SK-N-SH treated with all-trans-retinoic acid at 6 μM for 48 hours (cell line): ENCODE results near the gene TMBIM1.

ENCODE experiments used
- ATAC-seq: fragments of 200-7000 bp; cut with Tn5 transposase; 3 replicates; pipeline ENCODE4 v1.9.1; 2020; ENCODE audit warnings: mild to moderate bottlenecking, moderate library complexity
- ARNTL ChIP-seq: fragments of 450-650 bp; formaldehyde crosslinking; IDR thresholded peaks from 2 replicates; pipeline ENCODE4 v1.5.0; 2020; ENCODE audit warnings: low read depth, mild to moderate bottlenecking, moderate library complexity, borderline replicate concordance
- BACH2 ChIP-seq: fragments of 250-450 bp; sonication (Bioruptor Pico); IDR thresholded peaks from 2 replicates; pipeline ENCODE4 v1.9.0; 2021; ENCODE audit warnings: mild to moderate bottlenecking, borderline replicate concordance
- CSDC2 ChIP-seq: fragments of 250-450 bp; sonication (Bioruptor Pico); IDR thresholded peaks from 2 replicates; pipeline ENCODE4 v1.5.0; 2020; ENCODE audit warnings: mild to moderate bottlenecking, moderate library complexity
- ESRRG ChIP-seq: fragments of 250-450 bp; sonication (Bioruptor Pico); IDR thresholded peaks from 2 replicates; pipeline ENCODE4 v1.6.1; 2021; ENCODE audit warnings: mild to moderate bottlenecking
- GLIS3 ChIP-seq: fragments of 250-450 bp; sonication (Bioruptor Pico); IDR thresholded peaks from 2 replicates; pipeline ENCODE4 v1.5.0; 2020; ENCODE audit warnings: mild to moderate bottlenecking, moderate library complexity
- ISL1 ChIP-seq: fragments of 250-450 bp; sonication (Bioruptor Pico); IDR thresholded peaks from 2 replicates; pipeline ENCODE4 v2.1.2; 2022; ENCODE audit warnings: mild to moderate bottlenecking, moderate library complexity
- OSR1 ChIP-seq: fragments of 250-450 bp; sonication (Bioruptor Pico); IDR thresholded peaks from 2 replicates; pipeline ENCODE4 v1.8.0; 2022; ENCODE audit warnings: moderate library complexity, mild to moderate bottlenecking, inconsistent platforms
- PPARA ChIP-seq: fragments of 250-450 bp; sonication (Bioruptor Pico); IDR thresholded peaks from 2 replicates; pipeline ENCODE4 v1.5.0; 2020; ENCODE audit warnings: mild to moderate bottlenecking, borderline replicate concordance
- RARB ChIP-seq: fragments of 250-450 bp; sonication (Bioruptor Pico); IDR thresholded peaks from 2 replicates; pipeline ENCODE4 v1.8.0; 2021; ENCODE audit warnings: mild to moderate bottlenecking, moderate library complexity
- SNAI2 ChIP-seq: fragments of 250-450 bp; sonication (Bioruptor Pico); IDR thresholded peaks from 2 replicates; pipeline ENCODE4 v1.5.0; 2020; ENCODE audit warnings: mild to moderate bottlenecking, moderate library complexity
- TCF4 ChIP-seq: fragments of 250-450 bp; sonication (Bioruptor Pico); IDR thresholded peaks from 2 replicates; pipeline ENCODE4 v1.8.0; 2021; ENCODE audit warnings: mild to moderate bottlenecking, moderate library complexity, borderline replicate concordance
- TOX ChIP-seq: fragments of 250-450 bp; sonication (Bioruptor Pico); IDR thresholded peaks from 2 replicates; pipeline ENCODE4 v1.8.0; 2021; ENCODE audit warnings: mild to moderate bottlenecking, moderate library complexity, borderline replicate concordance
- ZC3H10 ChIP-seq: fragments of 250-450 bp; sonication (Bioruptor Pico); IDR thresholded peaks from 2 replicates; pipeline ENCODE4 v1.5.1; 2021; ENCODE audit warnings: mild to moderate bottlenecking, moderate library complexity
- ZFP3 ChIP-seq: fragments of 250-450 bp; sonication (Bioruptor Pico); IDR thresholded peaks from 2 replicates; pipeline ENCODE4 v1.5.0; 2020; ENCODE audit warnings: mild to moderate bottlenecking, moderate library complexity
- ZFP30 ChIP-seq: fragments of 450-650 bp; formaldehyde crosslinking; IDR thresholded peaks from 2 replicates; pipeline ENCODE4 v1.5.0; 2022; ENCODE audit warnings: mild to moderate bottlenecking, moderate library complexity
- ZNF565 ChIP-seq: fragments of 450-650 bp; formaldehyde crosslinking; conservative IDR thresholded peaks from 2 replicates; pipeline ENCODE4 v1.5.0; 2020; ENCODE audit warnings: low read depth, mild to moderate bottlenecking, moderate library complexity
- ZNF70 ChIP-seq: fragments of 450-650 bp; formaldehyde crosslinking; IDR thresholded peaks from 2 replicates; pipeline ENCODE4 v1.5.0; 2020; ENCODE audit warnings: mild to moderate bottlenecking, moderate library complexity
- TF ChIP-seq, protein P1 (sequence below): fragments of 250-450 bp; sonication (Bioruptor Pico); IDR thresholded peaks from 2 replicates; pipeline ENCODE4 v1.8.0; 2021; ENCODE audit warnings: low read depth, mild to moderate bottlenecking, moderate library complexity, borderline replicate concordance
- TF ChIP-seq, protein P2 (sequence below): fragments of 250-450 bp; sonication (Bioruptor Pico); IDR thresholded peaks from 2 replicates; pipeline ENCODE4 v1.5.1; 2021; ENCODE audit warnings: mild to moderate bottlenecking, moderate library complexity
- TF ChIP-seq, protein P3 (sequence below): fragments of 250-450 bp; sonication (Bioruptor Pico); IDR thresholded peaks from 2 replicates; pipeline ENCODE4 v1.8.0; 2020; ENCODE audit warnings: mild to moderate bottlenecking, moderate library complexity, borderline replicate concordance
- TF ChIP-seq, protein P4 (sequence below): fragments of 250-450 bp; sonication (Bioruptor Pico); IDR thresholded peaks from 2 replicates; pipeline ENCODE4 v1.5.0; 2020; ENCODE audit warnings: mild to moderate bottlenecking, moderate library complexity

TMBIM1 gene

DNA sequence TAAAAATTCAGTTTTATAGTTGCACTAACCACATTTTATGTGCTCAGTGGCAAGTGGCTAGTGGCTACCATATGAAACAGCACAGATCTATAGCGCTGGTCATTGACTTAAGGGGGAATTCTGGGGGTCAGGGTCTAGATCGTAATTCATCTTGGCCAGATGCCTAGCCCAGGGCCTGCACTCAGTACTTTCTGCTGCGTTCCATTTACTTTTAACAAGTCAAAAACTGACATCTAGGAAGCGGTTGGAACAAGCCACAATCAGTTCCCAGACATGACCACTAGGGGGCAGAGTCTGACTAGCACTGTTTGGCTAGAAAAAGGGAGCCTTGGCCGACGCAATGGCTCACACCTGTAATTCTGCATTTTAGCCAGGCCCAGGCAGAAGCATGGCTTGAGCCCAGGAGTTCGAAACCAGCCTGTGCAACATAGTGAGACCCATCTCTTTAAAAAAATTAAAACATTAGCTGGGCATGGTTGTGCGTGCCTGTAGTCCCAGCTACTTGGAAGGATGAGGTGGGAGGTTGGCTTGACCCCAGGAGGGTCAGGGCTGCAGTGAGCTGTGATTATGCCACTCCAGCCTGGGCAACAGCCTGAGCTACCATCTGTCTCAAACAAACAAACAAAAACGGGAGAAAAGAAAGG lies 9.0 kb upstream of the TMBIM1 start:
- TF ChIP-seq ESRRG (no peak), ZNF70 (CRISPR knock-in tag) (no peak), ISL1 (no peak), GLIS3 (CRISPR knock-in tag) (no peak), TCF4 (CRISPR knock-in tag) (no peak), CSDC2 (CRISPR knock-in tag) (no peak), RARB (CRISPR knock-in tag) (no peak), ZC3H10 (no peak), ARNTL (CRISPR knock-in tag) (no peak), OSR1 (CRISPR knock-in tag) (no peak), SNAI2 (no peak)
- TF ChIP-seq, protein P1, sequence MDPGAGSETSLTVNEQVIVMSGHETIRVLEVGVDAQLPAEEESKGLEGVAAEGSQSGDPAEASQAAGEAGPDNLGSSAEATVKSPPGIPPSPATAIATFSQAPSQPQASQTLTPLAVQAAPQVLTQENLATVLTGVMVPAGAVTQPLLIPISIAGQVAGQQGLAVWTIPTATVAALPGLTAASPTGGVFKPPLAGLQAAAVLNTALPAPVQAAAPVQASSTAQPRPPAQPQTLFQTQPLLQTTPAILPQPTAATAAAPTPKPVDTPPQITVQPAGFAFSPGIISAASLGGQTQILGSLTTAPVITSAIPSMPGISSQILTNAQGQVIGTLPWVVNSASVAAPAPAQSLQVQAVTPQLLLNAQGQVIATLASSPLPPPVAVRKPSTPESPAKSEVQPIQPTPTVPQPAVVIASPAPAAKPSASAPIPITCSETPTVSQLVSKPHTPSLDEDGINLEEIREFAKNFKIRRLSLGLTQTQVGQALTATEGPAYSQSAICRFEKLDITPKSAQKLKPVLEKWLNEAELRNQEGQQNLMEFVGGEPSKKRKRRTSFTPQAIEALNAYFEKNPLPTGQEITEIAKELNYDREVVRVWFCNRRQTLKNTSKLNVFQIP (CRISPR knock-in tag): no peak
- peak; percentile 90 for ATAC-seq

DNA sequence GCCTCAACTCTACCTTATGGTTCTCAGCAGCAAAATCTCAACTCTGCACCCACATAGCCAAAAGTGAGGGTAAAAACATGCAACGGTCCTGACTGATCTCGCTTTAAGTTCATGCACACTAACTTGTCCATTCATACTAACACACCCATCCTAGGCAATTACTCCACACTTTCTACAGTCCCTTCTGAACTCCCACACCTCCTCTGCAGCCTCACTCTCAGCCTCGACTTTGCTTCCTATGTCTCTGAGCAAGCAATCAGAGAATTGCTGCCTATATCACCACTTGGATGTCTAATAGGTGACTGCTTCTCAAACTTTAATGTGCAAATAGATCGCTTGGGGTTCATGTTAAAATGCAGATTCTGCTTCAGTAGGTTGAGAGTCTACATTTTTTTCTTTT lies 7.8 kb upstream of the TMBIM1 start:
- ATAC-seq: no peak
- TF ChIP-seq ARNTL (CRISPR knock-in tag): no peak
- no peak for TF ChIP-seq TOX (CRISPR knock-in tag)
- TF ChIP-seq OSR1 (CRISPR knock-in tag): no peak
- TF ChIP-seq, protein P2, sequence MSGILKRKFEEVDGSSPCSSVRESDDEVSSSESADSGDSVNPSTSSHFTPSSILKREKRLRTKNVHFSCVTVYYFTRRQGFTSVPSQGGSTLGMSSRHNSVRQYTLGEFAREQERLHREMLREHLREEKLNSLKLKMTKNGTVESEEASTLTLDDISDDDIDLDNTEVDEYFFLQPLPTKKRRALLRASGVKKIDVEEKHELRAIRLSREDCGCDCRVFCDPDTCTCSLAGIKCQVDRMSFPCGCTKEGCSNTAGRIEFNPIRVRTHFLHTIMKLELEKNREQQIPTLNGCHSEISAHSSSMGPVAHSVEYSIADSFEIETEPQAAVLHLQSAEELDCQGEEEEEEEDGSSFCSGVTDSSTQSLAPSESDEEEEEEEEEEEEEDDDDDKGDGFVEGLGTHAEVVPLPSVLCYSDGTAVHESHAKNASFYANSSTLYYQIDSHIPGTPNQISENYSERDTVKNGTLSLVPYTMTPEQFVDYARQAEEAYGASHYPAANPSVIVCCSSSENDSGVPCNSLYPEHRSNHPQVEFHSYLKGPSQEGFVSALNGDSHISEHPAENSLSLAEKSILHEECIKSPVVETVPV (CRISPR knock-in tag): no peak
- TF ChIP-seq, all 23 proteins: peak for 0

DNA sequence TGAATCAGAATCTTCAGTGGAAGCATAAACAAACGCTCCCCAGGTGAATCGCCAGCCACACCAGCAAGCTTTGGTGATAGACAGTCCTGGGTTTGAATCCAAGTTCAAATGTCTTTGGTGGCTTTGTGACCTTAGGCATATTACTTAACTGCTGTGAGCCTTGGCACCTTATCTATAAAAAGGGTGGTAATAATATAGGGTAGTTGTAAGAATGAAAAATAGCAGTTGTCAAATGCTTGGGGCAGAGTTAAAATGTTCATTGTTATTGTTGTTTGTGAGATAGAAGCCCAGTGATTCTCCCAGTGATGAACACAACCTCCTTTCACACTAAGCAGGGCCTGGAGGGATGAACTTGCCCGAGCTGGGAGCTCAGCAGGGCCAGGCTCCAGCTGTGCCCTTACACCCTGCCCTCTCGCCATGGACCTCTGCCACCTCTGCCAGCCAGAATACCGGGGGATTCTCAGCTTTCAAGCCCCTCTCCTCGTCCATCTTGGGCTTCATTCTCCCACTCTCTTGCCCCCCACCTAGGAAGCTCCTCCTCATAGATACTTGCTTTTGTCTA lies 6.1 kb upstream of the TMBIM1 start:
- no peak for ATAC-seq
- no peak for TF ChIP-seq ESRRG
- TF ChIP-seq ZFP3 (CRISPR knock-in tag): no peak
- no peak for TF ChIP-seq ARNTL (CRISPR knock-in tag)
- TF ChIP-seq ZFP30 (CRISPR knock-in tag): no peak

DNA sequence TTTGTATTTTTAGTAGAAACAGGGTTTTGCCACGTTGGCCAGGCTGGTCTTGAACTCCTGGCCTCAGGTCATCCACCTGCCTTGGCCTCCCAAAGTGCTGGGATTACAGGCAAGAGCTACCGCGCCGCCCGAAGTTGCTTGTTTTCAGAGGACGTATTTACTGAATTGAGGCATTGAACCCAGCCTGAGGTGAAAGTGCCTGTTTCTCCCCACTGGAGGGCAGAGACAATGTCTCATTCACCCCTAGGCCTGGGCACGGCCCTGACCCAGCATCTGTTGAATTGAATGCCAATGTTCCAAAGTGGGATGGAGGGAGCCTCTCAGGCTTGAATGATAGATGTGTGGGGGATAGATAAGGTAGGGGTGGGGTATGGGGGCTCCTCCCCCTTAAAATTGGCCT lies 4.5 kb upstream of the TMBIM1 start:
- TF ChIP-seq ZNF70 (CRISPR knock-in tag) (no peak), OSR1 (CRISPR knock-in tag) (no peak), TOX (CRISPR knock-in tag) (no peak), PPARA (CRISPR knock-in tag) (no peak), GLIS3 (CRISPR knock-in tag) (no peak), ZNF565 (CRISPR knock-in tag) (no peak), TCF4 (CRISPR knock-in tag) (no peak), SNAI2 (no peak), BACH2 (CRISPR knock-in tag) (no peak), ZFP3 (CRISPR knock-in tag) (no peak), RARB (CRISPR knock-in tag) (no peak), CSDC2 (CRISPR knock-in tag) (no peak), ESRRG (no peak), ZC3H10 (no peak)
- TF ChIP-seq, protein P3, sequence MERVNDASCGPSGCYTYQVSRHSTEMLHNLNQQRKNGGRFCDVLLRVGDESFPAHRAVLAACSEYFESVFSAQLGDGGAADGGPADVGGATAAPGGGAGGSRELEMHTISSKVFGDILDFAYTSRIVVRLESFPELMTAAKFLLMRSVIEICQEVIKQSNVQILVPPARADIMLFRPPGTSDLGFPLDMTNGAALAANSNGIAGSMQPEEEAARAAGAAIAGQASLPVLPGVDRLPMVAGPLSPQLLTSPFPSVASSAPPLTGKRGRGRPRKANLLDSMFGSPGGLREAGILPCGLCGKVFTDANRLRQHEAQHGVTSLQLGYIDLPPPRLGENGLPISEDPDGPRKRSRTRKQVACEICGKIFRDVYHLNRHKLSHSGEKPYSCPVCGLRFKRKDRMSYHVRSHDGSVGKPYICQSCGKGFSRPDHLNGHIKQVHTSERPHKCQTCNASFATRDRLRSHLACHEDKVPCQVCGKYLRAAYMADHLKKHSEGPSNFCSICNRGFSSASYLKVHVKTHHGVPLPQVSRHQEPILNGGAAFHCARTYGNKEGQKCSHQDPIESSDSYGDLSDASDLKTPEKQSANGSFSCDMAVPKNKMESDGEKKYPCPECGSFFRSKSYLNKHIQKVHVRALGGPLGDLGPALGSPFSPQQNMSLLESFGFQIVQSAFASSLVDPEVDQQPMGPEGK (CRISPR knock-in tag): no peak
- TF ChIP-seq, protein P2 (CRISPR knock-in tag): no peak
- TF ChIP-seq, protein P4, sequence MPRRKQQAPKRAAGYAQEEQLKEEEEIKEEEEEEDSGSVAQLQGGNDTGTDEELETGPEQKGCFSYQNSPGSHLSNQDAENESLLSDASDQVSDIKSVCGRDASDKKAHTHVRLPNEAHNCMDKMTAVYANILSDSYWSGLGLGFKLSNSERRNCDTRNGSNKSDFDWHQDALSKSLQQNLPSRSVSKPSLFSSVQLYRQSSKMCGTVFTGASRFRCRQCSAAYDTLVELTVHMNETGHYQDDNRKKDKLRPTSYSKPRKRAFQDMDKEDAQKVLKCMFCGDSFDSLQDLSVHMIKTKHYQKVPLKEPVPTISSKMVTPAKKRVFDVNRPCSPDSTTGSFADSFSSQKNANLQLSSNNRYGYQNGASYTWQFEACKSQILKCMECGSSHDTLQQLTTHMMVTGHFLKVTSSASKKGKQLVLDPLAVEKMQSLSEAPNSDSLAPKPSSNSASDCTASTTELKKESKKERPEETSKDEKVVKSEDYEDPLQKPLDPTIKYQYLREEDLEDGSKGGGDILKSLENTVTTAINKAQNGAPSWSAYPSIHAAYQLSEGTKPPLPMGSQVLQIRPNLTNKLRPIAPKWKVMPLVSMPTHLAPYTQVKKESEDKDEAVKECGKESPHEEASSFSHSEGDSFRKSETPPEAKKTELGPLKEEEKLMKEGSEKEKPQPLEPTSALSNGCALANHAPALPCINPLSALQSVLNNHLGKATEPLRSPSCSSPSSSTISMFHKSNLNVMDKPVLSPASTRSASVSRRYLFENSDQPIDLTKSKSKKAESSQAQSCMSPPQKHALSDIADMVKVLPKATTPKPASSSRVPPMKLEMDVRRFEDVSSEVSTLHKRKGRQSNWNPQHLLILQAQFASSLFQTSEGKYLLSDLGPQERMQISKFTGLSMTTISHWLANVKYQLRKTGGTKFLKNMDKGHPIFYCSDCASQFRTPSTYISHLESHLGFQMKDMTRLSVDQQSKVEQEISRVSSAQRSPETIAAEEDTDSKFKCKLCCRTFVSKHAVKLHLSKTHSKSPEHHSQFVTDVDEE (CRISPR knock-in tag): no peak
- TF ChIP-seq, protein P1 (CRISPR knock-in tag): no peak
- ATAC-seq: no peak
